ENCODE results near the gene COX6B1. TPM values are rescaled to one million over a fixed set of nuclear protein-coding genes. Genes with fewer than 3 reads are reported as not detected.

COX6B1 gene
- total and polyA plus RNA-seq, 2 donors from 2014 or later = 323 to 1,951 TPM

- H3K36me3 ChIP-seq (ENCODE audit: control insufficient read depth in 2 of 3, insufficient read depth in 3 of 3, low read length in 3 of 3) = no peaks in the 10 kb centered on the region
- H3K9ac ChIP-seq (ENCODE audit: low read length in 3 of 3) = no peak overlapping the region
- H3K9me3 ChIP-seq (ENCODE audit: control insufficient read depth in 2 of 3, insufficient read depth in 1 of 3, low read length in 3 of 3) = no peaks in the 10 kb centered on the region
- FAIRE-seq = no peak
- H3K27me3 ChIP-seq (ENCODE audit: control insufficient read depth, insufficient read depth, low read length) = no peaks in the 10 kb centered on the region
- H3K27ac ChIP-seq (ENCODE audit: low read depth in 2 of 2, low read length in 2 of 2) = no peak overlapping the region
- peaks cover 0 to 5% (median 4%) of the 10 kb centered on the region in 3 donors for H3K4me1 ChIP-seq (ENCODE audit: control insufficient read depth in 2 of 3, insufficient read depth in 2 of 3, low read depth in 1 of 3, low read length in 3 of 3)
- TF ChIP-seq, protein P1, sequence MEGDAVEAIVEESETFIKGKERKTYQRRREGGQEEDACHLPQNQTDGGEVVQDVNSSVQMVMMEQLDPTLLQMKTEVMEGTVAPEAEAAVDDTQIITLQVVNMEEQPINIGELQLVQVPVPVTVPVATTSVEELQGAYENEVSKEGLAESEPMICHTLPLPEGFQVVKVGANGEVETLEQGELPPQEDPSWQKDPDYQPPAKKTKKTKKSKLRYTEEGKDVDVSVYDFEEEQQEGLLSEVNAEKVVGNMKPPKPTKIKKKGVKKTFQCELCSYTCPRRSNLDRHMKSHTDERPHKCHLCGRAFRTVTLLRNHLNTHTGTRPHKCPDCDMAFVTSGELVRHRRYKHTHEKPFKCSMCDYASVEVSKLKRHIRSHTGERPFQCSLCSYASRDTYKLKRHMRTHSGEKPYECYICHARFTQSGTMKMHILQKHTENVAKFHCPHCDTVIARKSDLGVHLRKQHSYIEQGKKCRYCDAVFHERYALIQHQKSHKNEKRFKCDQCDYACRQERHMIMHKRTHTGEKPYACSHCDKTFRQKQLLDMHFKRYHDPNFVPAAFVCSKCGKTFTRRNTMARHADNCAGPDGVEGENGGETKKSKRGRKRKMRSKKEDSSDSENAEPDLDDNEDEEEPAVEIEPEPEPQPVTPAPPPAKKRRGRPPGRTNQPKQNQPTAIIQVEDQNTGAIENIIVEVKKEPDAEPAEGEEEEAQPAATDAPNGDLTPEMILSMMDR (IDR thresholded peaks at IDR 0.05; ENCODE audit: borderline replicate concordance, extremely low read depth, insufficient read depth) = no peak
- intact Hi-C loops (cut with DNase I) = no loop called here
- no peak overlapping the region for H3K4me3 ChIP-seq (ENCODE audit: low read length in 3 of 3)
- no peak for DNase-seq
Observed at GRCh38 chr19:35607661-35608060, 40.5 kb upstream of the COX6B1 start.

DNA sequence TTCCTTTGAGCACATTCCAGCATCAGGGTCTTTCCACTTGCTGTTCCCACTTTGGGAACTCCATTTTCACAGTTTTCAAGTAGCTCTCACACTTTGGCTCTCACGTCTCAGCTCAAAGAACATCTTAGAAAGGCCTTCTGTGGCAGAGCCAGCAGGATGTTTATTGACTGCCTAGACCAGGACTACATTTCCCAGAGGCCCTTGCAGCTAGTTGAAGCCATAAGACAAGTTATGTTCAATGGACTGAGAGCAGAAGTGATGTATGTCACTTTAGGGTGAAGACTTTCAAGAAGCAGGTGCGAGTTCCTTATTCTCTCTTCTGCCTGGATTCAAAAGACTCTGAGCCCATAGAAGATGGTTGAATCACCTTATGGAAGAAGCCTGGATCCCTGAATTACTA lies 39.9 kb upstream of the COX6B1 start:
- DNase-seq (no peak), FAIRE-seq (no peak)
- Histone ChIP-seq H3K36me3 (ENCODE audit: control insufficient read depth in 2 of 3, insufficient read depth in 3 of 3, low read length in 3 of 3) (no peaks in the 10 kb centered on the region), H3K9me3 (ENCODE audit: control insufficient read depth in 2 of 3, insufficient read depth in 1 of 3, low read length in 3 of 3) (no peaks in the 10 kb centered on the region), H3K27me3 (ENCODE audit: control insufficient read depth, insufficient read depth, low read length) (no peaks in the 10 kb centered on the region), H3K4me1 (ENCODE audit: control insufficient read depth in 2 of 3, insufficient read depth in 2 of 3, low read depth in 1 of 3, low read length in 3 of 3) (peaks cover 0 to 11% (median 9%) of the 10 kb centered on the region in 3 donors), H3K4me3 (ENCODE audit: low read length in 3 of 3) (no peak overlapping the region), H3K27ac (ENCODE audit: low read depth in 2 of 2, low read length in 2 of 2) (no peak overlapping the region), H3K9ac (ENCODE audit: low read length in 3 of 3) (no peak overlapping the region)
- intact Hi-C loops (cut with DNase I) = no loop called here
- TF ChIP-seq, protein P1 (IDR thresholded peaks at IDR 0.05; ENCODE audit: borderline replicate concordance, extremely low read depth, insufficient read depth) = no peak

DNA sequence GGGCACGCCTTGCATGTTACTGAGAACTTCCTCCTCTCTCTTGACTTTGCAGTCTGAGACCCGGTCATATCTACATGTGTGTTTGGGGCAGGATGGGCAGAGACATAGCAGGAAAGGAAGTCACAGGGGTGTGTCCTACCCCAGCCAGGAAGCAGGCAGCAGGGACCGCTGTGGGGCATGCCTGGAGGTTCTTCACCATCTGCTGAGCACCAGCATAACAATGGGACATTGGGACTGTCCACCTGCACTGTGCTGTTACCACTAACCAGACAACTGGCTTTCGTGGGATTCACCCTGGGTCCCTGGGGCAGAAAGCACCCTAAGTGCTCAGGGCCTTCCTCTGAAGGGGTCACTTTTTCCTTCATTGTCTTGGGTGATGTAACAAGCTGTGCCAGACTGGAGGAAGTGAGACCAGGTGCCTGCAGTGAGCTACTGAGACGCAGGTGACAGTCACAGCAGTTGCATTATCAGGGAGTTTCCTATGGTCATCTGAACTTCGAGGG lies 38.2 kb upstream of the COX6B1 start:
- Histone ChIP-seq H3K9me3 (ENCODE audit: control insufficient read depth in 2 of 3, insufficient read depth in 1 of 3, low read length in 3 of 3) (no peaks in the 10 kb centered on the region), H3K4me1 (ENCODE audit: control insufficient read depth in 2 of 3, insufficient read depth in 2 of 3, low read depth in 1 of 3, low read length in 3 of 3) (peaks cover 0 to 12% (median 10%) of the 10 kb centered on the region in 3 donors), H3K36me3 (ENCODE audit: control insufficient read depth in 2 of 3, insufficient read depth in 3 of 3, low read length in 3 of 3) (no peaks in the 10 kb centered on the region), H3K27ac (ENCODE audit: low read depth in 2 of 2, low read length in 2 of 2) (no peak overlapping the region), H3K27me3 (ENCODE audit: control insufficient read depth, insufficient read depth, low read length) (no peaks in the 10 kb centered on the region), H3K4me3 (ENCODE audit: low read length in 3 of 3) (no peak overlapping the region), H3K9ac (ENCODE audit: low read length in 3 of 3) (no peak overlapping the region)
- TF ChIP-seq, protein P1 (IDR thresholded peaks at IDR 0.05; ENCODE audit: borderline replicate concordance, extremely low read depth, insufficient read depth) = no peak
- DNase-seq (no peak), FAIRE-seq (no peak)
- intact Hi-C loops (cut with DNase I) = no loop called here

GRCh38 chr19:35612224-35612558 lies 35.9 kb upstream of the COX6B1 start:
- Histone ChIP-seq H3K9me3 (ENCODE audit: control insufficient read depth in 2 of 3, insufficient read depth in 1 of 3, low read length in 3 of 3) (no peaks in the 10 kb centered on the region), H3K27me3 (ENCODE audit: control insufficient read depth, insufficient read depth, low read length) (no peaks in the 10 kb centered on the region), H3K27ac (ENCODE audit: low read depth in 2 of 2, low read length in 2 of 2) (no peak overlapping the region), H3K36me3 (ENCODE audit: control insufficient read depth in 2 of 3, insufficient read depth in 3 of 3, low read length in 3 of 3) (peaks cover 0 to 2% (median 0%) of the 10 kb centered on the region in 3 donors), H3K4me3 (ENCODE audit: low read length in 3 of 3) (peak overlapping the region; percentile 40 to 97 (median 55)), H3K9ac (ENCODE audit: low read length in 3 of 3) (peak overlapping the region; percentile 20 to 39 (median 34)), H3K4me1 (ENCODE audit: control insufficient read depth in 2 of 3, insufficient read depth in 2 of 3, low read depth in 1 of 3, low read length in 3 of 3) (peaks cover 0 to 12% (median 10%) of the 10 kb centered on the region in 3 donors)
- TF ChIP-seq, protein P1 (IDR thresholded peaks at IDR 0.05; ENCODE audit: borderline replicate concordance, extremely low read depth, insufficient read depth) = no peak
- DNase-seq (no peak), FAIRE-seq (no peak)
- intact Hi-C loops (cut with DNase I) = no loop called here

Data from kidney (tissue), 14 donors.